NCI-H1417 treated with DMSO at 0.1 percent for 48 hours (cell line): ENCODE data around the gene C5orf52.
"Not testable (repeated sequence)": the region's sequence is repeated elsewhere in the genome, so short reads cannot be mapped to it uniquely, and the experiment has no call there.

ENCODE experiments used
- DNase-seq: peaks from one replicate; lab custom pipeline; 2025; lab: John Stamatoyannopoulos, UW

Gene C5orf52

DNA sequence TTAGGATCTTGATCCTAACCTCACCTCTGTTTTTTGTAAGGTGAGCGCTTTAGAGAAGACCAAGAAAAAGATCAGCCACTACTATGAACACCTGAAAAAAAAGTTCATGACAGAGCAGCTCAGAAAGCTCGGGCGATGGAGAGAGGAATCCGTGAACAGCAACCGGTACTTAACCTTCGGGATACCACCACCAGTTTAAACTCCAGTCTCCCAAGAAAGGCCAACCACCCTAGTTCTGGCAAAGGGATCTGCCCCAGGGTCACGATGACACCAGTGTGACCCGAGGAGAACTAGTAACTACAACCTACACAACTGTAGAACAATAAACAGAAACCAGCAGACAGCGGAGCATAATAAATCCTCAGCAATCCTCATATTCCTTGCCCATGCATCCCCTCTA lies 8.5 kb downstream of the C5orf52 start:
- no peak for DNase-seq

DNA sequence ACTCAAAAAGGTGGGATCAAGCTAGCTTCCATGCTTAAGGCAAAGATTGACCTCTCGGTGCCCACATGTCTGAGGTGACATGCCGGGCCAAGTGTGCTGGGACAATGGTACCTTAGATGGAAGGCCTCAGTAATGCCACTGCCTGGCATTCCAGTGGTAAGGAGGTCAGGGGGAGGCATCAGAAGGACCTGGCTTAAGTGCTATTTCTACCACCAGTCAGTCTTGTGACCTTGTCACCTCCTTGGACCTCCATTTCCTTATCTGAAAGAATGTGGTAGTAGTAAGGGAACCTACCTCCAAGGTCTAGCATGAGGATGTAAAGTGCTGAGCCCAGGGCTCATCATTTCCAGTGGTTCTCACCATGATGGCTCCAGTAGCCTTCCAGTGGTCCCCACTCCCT lies 8.9 kb downstream of the C5orf52 start:
- no peak for DNase-seq

DNA sequence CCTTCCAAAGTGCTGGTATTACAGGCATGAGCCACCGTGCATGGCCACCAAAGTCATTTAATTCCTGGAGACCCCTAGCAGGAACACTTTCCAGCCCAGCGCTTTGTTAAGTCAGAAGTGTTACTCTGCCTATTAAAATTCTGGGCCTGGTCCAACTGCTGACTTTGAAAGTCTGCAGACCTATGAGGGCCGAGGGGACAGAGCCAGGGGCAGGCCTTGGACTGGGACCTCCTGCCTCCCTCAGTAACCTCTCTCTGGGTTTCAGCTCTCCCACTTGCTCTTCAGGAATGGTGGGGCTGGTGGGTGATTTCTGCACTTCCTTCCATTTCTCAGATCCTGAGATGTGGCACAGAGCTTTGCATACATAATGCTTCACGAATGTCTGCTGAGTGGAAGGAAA lies 9.7 kb downstream of the C5orf52 start:
- DNase-seq, result no peak

DNA sequence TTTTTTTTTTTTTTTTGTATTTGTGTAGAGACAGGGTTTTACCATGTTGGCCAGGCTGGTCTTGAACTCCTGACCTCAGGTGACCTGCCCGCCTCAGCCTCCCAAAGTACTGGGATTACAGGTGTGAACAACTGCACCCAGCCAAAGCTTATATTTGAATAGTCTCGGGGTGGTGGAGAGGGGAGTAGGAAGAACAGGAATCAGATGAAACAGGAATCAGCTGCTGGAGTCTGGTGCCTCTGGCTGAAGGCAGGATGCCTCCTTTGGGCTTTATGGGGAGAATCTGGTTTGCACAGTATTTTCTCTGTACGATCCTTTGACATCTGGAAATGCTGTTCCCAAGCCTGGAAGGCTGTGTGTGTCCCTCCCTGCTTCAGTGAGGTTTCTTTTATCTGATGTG lies 10.9 kb downstream of the C5orf52 start:
- DNase-seq, result no peak

DNA sequence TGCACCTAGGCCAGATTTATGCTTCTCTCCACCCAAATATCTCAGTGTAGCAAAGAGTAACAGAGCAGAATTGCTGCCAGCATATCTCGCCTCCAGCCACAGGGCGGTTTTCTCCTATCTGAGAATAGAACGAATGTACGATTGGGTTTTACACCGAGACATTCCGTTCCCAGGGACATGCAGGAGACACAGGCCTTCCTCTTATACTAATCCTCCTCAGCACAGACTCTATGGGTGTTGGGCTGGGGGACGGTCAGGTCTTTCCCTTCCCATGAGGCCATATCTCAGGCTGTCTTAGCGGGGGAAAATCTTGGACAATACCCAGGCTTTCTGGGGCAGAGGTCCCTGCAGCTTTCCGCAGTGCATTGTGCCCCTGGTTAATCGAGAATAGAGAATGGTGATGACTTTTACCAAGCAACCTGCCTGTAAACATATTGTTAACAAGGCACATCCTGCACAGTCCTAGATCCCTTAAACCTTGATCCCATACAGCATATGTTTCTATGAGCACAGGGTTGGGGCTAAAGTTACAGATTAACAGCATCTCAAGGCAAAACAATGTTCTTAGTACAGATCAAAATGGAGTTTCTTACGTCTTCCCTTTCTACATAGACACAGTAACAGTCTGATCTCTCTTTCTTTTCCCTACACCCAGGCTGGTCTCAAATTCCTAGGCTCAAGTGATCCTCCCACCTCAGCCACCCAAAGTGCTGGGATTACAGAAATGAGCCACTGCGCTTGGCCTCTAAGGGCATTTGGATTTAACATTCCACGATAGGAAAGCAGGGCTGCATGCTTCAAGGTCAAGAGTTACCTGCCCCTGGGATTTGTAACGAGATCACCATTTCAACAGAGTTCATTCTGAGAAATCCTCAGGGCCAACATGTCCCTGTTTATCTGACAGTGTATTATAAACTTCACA lies 15.2 kb downstream of the C5orf52 start:
- not testable (repeated sequence) for DNase-seq

DNA sequence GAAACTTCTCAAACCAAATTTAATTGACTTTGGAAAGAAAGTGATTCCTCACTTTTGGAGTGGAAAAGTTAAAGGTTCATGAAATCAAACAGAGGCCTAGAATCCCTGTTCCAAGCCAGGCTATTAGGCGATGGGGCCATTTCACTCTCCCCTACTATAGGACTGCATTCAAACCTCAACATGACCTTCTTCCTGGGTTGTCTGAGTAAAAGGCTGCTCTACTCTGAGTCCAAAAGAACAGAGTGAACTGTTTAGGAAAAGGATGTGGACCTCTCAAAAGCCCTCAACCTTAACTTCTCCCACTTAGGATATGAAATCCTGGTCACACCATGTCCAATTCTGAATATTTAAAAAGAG lies 15.8 kb downstream of the C5orf52 start:
- no peak for DNase-seq

DNA sequence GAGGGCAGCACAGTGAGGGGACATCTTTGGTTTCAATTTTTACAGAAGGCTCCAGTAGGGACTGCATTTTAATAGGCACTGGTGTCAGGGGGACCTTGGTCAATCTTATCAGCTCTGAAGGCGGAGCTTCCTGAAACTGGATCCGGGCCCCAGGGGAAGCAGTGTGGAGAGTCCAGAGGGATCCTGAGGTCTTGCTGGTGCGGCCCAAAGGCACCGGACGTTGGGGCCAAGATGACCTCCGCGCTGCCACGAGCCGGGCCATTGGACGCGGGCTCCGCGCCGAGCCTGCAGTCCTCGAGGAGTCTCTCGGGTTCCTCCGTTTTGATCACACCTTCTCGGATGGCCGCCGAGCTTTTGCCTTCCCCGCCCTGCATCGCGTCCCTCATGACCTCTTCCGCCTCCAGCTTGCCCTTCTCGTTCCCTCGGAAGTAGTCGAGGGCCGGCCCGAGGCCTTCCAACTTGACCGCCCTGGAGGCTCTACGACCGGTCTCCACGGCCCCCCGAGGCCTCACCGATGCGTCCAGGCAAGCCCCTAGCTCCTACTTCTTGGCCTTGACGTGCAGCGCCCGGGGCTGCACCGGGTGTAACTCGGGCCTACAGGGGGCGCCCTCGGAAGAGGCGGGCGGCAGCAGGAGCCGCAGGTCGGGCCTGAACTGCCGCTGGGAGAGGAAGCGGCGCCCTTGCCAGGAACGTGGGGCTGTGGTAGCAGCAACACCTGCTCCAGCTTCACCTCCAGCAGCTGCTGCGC lies 18.8 kb downstream of the C5orf52 start:
- no peak for DNase-seq

DNA sequence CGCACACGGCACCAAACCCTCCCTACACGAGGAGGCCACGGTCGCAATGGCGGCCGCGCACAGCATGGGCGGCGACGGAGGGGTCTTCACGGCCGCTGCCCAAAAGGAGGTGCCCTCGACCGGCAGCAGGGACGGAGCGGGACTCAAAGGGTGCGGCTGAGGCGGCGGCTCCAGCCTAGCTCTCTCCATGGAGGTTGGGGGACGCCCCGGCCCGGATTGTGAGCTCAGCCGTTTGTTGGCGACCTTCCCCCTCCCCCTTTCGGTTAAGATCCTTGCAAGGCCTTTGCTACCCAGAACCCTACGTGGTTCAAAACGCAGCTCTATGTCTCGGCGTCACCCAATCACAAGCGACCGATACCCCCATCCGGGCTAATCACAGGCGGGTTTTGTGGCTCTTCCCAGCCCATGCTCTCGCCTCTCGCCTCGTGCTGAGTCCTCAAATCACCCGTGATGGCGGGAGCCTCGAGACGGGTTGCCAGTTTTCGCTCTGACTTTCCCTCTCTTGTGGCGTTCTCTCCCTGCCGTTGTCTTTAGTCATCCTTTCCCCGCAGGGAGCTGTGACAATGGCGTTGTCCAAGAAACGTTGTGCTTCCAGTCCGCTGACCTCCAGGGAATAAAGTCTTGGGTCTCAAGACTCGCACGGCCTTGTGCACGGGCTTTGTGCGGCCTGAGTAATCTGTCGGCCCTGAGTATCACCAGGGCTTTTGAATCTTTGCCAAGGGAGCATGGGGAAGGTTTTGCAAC lies 19.5 kb downstream of the C5orf52 start:
- no peak for DNase-seq

DNA sequence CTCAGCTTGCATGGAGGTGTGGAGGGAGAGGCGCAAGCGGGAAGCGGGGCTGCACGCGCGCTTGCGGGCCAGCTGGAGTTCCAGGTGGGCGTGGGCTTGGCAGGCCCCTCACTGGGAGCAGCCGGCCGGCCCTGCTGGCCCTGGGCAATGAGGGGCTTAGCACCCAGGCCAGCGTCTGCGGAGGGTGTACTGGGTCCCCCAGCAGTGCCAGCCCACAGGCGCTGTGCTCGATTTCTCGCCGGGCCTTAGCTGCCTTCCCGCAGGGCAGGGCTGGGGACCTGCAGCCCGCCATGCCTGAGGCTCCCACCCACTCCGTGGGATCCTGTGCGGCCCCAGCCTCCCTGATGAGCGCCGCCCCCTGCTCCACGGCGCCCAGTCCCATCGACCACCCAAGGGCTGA lies 22.5 kb downstream of the C5orf52 start:
- DNase-seq, result not testable (repeated sequence)

DNA sequence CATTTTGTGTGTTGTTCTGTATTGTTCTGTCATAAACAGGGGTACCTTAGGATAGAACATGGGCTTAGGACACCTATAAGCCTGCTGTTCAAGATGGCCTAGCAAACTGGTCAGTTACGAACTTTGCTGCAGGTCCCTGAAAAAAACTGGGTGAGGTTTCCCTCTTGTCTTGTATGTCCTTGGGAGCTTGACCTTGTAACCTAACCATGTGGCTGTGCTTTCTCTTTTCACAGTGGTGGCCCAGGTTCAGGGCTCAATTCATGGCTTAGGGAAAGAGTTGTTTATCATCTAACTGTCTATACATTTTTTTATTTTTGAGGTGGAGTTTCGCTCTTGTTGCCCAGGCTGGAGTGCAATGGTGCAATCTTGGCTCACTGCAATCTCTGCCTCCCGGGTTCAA lies 24.8 kb downstream of the C5orf52 start:
- not testable (repeated sequence) for DNase-seq

DNA sequence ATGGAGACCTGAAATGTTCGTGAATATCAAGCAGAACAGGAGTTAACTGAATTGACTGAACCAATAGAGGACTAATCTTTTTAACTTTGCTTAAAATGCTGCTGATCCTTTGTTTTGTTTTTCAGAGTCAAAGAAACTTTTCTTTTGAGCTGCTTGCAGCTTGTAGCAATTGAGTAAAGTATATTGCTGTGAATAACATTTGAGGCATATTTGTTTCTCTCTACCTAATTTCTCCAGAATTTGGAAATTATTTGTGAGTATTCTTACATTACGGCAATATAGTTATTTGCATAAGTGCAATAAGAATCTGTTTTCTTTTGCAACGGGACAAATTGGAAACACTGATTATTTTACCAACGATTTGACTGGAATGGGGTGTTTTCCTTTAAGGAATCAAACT lies 27.3 kb downstream of the C5orf52 start:
- not testable (repeated sequence) for DNase-seq

DNA sequence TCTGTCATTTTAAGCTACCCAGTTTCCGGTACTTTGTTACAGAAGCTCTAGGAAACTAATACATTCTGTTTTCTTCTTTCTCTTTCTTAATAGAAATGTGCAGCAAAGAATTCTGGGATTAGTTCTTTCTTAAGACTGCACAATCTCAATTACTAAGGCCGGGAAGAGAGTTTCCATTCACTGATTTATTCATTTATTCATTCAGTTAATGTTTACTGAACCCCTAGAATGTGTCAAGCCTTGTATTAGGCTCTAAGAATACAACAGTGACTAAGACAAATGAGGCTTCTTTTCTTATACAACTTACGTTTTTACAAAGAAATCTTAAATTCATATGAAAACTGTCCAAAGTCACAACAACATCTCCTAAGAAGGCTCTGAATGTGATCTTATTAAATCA lies 32.4 kb downstream of the C5orf52 start:
- DNase-seq, result no peak

DNA sequence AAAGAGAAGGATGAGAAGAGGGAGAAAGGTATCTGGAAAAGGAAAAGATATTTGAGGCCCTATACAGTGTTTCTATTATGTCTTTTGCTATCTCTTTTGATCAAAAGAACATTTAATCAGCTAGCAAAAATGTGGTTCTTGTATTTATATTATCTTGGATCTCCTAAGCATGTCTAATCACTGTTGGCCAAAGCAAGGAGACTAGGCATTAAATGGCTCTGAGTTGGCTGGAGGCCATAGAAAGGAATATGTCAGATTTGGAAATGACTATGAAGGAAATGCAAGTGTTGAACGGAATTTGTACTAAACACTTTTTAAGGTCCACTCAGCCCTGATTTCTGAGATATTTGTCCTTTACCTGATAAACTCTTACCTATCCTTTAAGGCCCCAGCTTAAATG lies 37.5 kb downstream of the C5orf52 start:
- DNase-seq, result no peak

DNA sequence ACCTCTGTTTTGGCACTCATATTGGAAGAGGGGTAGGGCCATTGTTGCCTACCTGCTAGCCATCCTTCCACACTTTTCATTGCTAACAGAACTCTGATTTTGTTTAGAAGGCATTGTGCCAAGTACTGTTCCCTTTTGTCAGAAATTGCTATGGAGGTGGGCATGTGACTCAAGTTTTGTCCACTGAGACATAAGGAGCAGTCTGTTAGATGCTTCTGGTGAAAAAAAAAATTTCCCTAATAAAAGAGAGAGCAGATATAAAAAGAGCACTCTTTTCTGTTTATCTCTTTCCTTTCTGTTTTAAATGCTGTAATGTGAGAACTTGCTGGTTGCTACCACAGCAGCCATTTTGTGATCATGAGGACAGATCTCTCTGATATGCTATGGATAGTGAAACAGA lies 38.0 kb downstream of the C5orf52 start:
- DNase-seq, result no peak

DNA sequence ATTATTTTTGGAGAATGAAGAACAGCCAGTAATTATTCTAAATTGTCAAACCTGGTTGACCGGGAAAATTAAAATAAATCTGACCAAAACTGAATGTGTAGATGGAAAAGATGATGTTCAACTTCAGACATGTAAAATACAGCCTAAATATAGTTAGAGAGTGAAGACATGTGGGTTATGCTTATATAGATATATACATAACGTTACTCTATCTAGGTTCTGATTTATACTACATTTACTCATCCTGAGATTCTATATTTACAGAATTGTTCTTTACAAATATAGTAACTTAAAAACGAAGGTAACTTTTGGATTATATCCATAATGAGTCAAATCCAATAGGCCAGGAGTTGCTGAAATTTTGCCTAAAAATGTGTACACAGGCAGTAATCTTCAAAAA lies 39.1 kb downstream of the C5orf52 start:
- no peak for DNase-seq

DNA sequence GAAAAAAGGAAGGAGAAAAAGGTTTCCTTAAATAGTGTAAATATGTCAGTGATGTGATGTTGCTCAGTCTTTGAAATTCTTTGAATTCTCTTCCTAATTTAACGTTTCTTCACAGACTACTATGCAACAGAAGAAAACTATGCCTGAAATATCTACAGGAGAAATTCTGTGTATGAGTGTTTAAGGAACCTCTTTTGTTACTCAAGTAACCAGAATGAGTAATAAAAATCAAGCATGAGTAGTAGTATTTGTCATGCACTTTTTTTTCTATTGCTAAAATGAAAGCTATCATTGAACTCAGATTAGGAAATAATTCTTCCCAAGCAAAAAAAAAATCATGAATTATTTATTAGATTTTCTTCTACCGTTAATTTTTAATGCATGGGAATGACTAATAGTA lies 39.5 kb downstream of the C5orf52 start:
- no peak for DNase-seq

DNA sequence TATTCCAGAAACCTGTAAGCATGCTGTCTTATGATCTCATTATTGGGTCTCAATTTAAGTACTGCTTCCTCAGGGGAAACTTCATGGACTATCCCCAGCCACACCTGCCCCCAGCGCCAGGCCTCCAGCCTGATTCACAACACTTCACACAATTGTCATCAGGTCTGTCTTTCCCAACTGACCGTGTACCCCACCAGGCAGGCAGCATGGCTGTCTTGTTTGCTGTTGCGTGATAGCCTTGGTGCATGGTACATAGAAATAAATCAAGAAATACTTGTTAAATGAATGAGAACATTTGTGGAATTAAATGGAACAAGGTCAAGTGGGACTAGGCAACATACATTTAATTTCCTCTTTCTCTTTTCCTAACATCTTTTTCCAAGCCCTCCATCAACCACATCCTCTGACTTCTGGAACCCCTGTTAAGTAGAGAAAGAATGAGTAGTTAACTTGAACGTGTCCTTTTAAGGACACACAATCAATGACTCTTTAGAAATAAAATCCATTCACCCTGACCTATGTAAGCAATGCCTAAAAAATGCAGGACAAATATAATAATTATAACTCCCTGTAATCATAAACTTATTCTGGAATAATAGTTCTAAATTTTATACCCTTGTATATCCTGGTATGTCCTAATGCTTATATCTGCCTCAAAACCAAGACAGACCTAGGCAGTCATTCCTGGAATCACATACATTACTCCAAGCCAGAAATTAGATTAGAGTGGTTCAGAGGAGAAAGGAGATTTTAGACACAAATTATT lies 42.7 kb downstream of the C5orf52 start:
- DNase-seq, result no peak

DNA sequence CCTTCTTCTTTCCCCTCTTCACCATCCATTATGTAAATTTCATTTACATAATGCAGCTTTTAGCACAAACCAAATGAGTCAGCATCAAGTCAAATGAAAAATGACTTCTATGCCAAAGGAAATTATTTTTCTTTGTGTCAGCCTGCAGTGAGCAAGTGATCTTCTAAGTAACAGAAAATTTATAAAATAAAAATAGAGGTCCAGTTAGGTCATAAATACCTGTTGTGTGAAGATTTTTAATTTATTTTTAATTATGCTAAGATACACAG lies 43.2 kb downstream of the C5orf52 start:
- no peak for DNase-seq

DNA sequence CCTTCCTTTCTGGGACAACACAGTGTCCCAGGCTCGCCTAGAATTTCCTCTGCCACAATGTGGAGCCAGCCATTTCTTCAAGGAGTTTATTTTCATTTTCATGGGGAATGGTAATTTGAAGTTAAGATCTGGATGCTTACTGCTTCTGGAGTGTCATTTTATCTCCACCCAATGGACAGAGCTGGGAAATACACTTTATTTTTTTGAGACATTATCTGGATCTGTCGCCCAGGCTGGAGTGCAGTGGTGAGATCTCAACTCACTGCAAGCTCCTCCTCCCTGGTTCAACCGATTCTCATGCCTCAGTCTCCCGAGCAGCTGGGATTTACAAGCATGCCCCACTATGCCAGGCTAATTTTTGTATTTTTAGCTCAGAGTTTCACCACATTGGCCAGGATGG lies 47.2 kb downstream of the C5orf52 start:
- no peak for DNase-seq

DNA sequence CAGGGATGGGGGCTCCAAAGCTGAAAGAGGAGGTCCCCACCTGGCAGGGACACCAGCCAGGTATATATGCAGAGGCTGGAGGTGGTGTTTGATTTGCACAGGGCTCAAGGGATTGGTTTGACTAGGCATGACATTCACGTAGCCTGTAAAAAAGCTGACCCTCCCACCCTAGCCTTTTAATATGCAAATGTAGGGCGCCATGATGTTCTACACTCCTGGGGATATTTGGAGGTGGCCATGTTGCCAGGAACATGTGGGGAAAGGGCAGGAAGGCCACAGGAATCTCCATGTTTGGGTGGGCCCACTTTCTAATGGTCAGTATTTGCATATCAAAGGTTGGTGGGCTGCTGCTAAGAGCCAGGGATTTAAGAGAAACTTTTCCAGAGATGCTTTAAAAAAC lies 47.9 kb downstream of the C5orf52 start:
- DNase-seq, result no peak

DNA sequence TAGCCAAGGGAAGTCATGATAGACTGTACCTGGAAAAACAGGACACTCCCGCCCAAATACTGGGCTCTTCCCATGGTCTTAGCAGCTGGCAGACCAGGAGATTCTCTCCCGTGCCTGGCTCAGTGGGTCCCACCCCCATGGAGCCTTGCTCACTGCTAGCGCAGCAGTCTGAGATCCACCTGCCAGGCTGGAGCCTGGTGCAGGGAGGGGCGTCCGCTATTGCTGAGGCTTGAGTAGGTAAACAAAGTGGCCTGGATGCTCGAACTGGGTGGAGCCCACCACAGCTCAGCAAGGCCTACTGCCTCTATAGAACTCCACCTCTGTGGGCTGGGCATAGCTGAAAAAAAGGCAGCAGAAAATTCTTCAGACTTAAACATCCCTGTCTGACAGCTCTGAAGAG lies 49.8 kb downstream of the C5orf52 start:
- DNase-seq, result no peak

DNA sequence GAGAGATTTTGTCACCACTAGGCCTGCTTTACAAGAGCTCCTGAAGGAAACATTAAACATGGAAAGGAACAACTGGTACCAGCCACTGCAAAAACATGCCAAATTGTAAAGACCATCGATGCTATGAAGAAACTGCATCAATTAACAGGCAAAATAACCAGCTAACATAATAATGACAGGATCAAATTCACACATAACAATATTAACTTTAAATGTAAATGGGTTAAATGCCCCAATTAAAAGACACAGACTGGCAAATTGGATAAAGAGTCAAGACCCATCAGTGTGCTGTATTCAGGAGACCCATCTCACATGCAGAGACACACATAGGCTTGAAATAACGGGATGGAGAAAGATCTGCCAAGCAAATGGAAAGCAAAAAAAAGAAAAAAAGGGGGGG lies 51.6 kb downstream of the C5orf52 start:
- not testable (repeated sequence) for DNase-seq
